NCI-H82 treated with DMSO at 0.1 percent for 48 hours (cell line): Measurements from ENCODE around the gene NBPF26.
"Not testable (repeated sequence)": the region's sequence is repeated elsewhere in the genome, so short reads cannot be mapped to it uniquely, and the experiment has no call there.

Source experiments
- DNase-seq: peaks from one replicate; lab custom pipeline; 2025; ENCODE audit not compliant: unreplicated experiment; lab: John Stamatoyannopoulos, UW

NBPF26 gene

GRCh38 chr1:120850537-120851421 lies 127.0 kb downstream of the NBPF26 start:
- DNase-seq: peak; percentile 88

- not testable (repeated sequence) for DNase-seq
Observed at GRCh38 chr1:120858144-120858543, 134.4 kb downstream of the NBPF26 start.

- not testable (repeated sequence) for DNase-seq
Observed at GRCh38 chr1:120859615-120860234, 136.0 kb downstream of the NBPF26 start.

GRCh38 chr1:120878206-120878605 lies 154.5 kb downstream of the NBPF26 start:
- not testable (repeated sequence) for DNase-seq

- not testable (repeated sequence) for DNase-seq
Observed at GRCh38 chr1:120880056-120880455, 156.3 kb downstream of the NBPF26 start.

GRCh38 chr1:120881934-120882333 lies 158.2 kb downstream of the NBPF26 start:
- DNase-seq: not testable (repeated sequence)
